Ascending aorta (tissue), 2 donors: Measurements from ENCODE around the gene TIMP3. TPM values are rescaled to one million over a fixed set of nuclear protein-coding genes. Genes with fewer than 3 reads are reported as not detected.

Experiments used
- DNase-seq, 2 donors: peaks; one replicate each; pipeline ENCODE4 v3.0.0-alpha.2; 2019; ENCODE audit warnings: low spot score in 2 of 2
- H3K27ac ChIP-seq, 2 donors: fragments of 200-600 bp; sonication (generic); one replicate each; pipeline ENCODE4 v1.5.1; 2016 to 2017; ENCODE audit warnings: mild to moderate bottlenecking in 1 of 2
- H3K27me3 ChIP-seq: fragments of 200-600 bp; sonication (generic); one replicate; pipeline ENCODE4 v1.5.1; 2017
- H3K36me3 ChIP-seq, 2 donors: fragments of 200-600 bp; sonication (generic); one replicate each; pipeline ENCODE4 v1.5.1; 2016
- H3K4me1 ChIP-seq, 2 donors: fragments of 200-600 bp; sonication (generic); one replicate each; pipeline ENCODE4 v1.5.1; 2016 to 2017; ENCODE audit warnings: mild to moderate bottlenecking in 1 of 2
- H3K4me3 ChIP-seq, 2 donors: fragments of 200-600 bp; sonication (generic); one replicate each; pipeline ENCODE4 v1.5.1; 2016 to 2017; ENCODE audit warnings: mild to moderate bottlenecking in 1 of 2
- H3K9me3 ChIP-seq, 2 donors: fragments of 200-600 bp; sonication (generic); one replicate each; pipeline ENCODE4 v1.5.1; 2016
- intact Hi-C: fragments of 100-400 bp; cut with DNase I; formaldehyde crosslinking; loops from one replicate; pipeline ENCODE4 v1.15.1; 2023
- total RNA-seq: library from RNA; depleted of rRNA; stranded (reverse); fragments of >200 nt; gene quantifications from one replicate; pipeline ENCODE4 v1.1.0, GENCODE V29; 2016
- TF ChIP-seq, protein P1 (sequence below), 3 experiments: fragments of 200-600 bp in 2 of 3; fragments of 450-650 bp in 1 of 3; sonication (generic) in 2 of 3; IDR thresholded peaks; one replicate each; pipeline ENCODE4 v1.5.1; 2016 to 2019; ENCODE audit warnings: antibody characterized with exemption in 3 of 3, mild to moderate bottlenecking in 1 of 3, moderate library complexity in 1 of 3

The TIMP3 gene
- total RNA-seq, 1 donor from 2014 or later, result 394 TPM

DNA sequence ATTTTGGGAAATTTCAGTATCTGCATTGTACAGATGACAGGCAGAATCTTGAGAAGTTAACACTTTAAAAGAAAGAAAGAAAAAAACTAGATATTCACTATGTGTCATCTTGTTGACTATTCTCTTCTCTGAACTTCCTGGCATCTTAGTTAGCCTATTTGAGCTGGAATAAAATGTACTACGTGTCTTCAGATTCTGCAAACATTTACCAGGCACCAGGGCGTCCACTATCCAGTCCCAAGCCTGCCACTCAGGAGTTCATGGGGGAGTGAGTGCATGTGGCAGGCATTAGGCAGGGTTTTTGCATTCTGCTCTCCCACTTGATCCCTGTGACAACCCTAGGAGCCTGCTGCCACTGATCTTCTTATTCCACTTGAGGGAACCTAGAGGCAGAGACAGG lies 25.0 kb downstream of the TIMP3 start:
- H3K9me3 ChIP-seq, result no peaks in the 10 kb centered on the region
- intact Hi-C loops, result no loop called here
- H3K4me3 ChIP-seq, result no peak overlapping the region
- H3K4me1 ChIP-seq, result peaks cover 0 to 16% of the 10 kb centered on the region in 2 donors
- H3K27me3 ChIP-seq, result no peaks in the 10 kb centered on the region
- DNase-seq, result no peak
- H3K36me3 ChIP-seq, result no peaks in the 10 kb centered on the region
- no peak overlapping the region for H3K27ac ChIP-seq
- TF ChIP-seq, protein P1, sequence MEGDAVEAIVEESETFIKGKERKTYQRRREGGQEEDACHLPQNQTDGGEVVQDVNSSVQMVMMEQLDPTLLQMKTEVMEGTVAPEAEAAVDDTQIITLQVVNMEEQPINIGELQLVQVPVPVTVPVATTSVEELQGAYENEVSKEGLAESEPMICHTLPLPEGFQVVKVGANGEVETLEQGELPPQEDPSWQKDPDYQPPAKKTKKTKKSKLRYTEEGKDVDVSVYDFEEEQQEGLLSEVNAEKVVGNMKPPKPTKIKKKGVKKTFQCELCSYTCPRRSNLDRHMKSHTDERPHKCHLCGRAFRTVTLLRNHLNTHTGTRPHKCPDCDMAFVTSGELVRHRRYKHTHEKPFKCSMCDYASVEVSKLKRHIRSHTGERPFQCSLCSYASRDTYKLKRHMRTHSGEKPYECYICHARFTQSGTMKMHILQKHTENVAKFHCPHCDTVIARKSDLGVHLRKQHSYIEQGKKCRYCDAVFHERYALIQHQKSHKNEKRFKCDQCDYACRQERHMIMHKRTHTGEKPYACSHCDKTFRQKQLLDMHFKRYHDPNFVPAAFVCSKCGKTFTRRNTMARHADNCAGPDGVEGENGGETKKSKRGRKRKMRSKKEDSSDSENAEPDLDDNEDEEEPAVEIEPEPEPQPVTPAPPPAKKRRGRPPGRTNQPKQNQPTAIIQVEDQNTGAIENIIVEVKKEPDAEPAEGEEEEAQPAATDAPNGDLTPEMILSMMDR (IDR thresholded peaks at IDR 0.05), result no peak

DNA sequence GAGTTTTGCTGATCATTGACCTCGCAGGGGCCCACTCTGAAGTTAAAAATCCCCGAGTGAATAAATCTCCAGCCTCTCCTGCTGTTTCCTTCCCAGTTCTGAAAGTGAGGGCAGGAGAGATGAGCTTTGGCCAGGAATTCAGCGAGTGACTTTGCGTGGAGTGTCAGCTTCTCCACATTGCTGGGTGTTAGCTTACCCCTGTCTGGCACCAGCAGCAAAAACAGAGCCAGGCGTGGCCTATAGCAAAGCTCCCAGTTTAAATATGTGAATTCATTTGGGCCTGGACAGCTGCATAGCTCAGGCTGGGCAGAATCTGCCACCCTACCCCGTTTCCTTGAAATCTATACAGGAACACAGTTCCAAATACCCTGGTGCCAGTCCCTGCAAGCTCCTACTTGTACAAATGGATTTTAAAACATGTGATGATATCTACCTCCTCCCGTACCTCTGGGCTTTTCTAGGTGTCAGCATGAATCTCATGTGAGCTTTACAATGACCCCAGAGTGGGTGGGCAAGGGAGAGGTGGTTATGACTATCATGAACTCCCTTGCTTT lies 25.6 kb downstream of the TIMP3 start:
- Histone ChIP-seq H3K36me3 (no peaks in the 10 kb centered on the region), H3K9me3 (no peaks in the 10 kb centered on the region), H3K27me3 (no peaks in the 10 kb centered on the region), H3K4me3 (no peak overlapping the region), H3K27ac (peak overlapping the region in 1 of 2 donors; percentile 15), H3K4me1 (peaks cover 0 to 21% of the 10 kb centered on the region in 2 donors)
- intact Hi-C loops, result no loop called here
- TF ChIP-seq, protein P1 (IDR thresholded peaks at IDR 0.05), result no peak
- DNase-seq, result no peak

DNA sequence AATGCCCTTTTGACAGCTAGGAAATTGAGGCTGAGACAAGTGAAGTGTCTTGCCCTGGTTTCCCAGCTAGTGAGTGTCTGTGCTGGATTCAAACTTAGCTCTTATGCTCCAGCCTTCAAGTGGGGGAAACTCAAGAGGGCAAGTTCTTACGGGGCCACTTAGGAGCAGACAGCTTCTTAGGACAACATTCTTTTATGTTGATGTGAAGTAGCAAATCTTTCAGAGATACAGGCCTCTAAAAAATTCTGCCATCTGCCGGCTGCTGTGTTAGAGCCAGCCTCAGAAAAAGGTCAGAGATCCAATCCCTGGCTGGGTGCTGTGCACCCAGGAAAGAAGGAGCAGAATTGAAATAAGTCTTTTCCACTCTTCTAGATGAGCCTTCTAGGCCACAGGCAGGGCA lies 26.6 kb downstream of the TIMP3 start:
- no peaks in the 10 kb centered on the region for H3K9me3 ChIP-seq
- TF ChIP-seq, protein P1 (IDR thresholded peaks at IDR 0.05), result peak in 1 of 3 experiments; percentile 8
- no peaks in the 10 kb centered on the region for H3K36me3 ChIP-seq
- peaks cover 0 to 22% of the 10 kb centered on the region in 2 donors for H3K4me1 ChIP-seq
- intact Hi-C loops, result no loop called here
- H3K4me3 ChIP-seq, result no peak overlapping the region
- no peak for DNase-seq
- peak overlapping the region; percentile 15 to 31 for H3K27ac ChIP-seq
- no peaks in the 10 kb centered on the region for H3K27me3 ChIP-seq

DNA sequence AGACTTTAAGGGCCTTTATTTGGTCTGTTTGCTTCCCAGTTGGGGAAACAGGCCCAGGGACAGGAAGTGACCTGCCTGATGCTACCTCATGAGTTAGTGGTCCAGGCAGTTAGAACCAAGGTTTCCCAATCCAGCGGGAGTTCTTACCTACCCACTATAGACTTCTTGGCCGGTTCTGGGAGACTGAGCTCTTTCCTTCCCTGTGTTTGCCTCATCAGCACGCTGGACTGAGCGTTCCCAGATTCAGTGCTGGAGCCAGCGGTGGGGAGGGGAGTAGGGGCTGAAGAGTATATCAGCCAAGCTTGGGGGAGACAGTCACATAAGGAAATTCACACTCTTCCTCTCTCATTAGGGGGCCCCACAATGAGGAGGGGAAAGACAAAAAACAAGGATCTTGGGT lies 27.1 kb downstream of the TIMP3 start:
- peak overlapping the region; percentile 15 to 31 for H3K27ac ChIP-seq
- TF ChIP-seq, protein P1 (IDR thresholded peaks at IDR 0.05), result no peak
- H3K27me3 ChIP-seq, result no peaks in the 10 kb centered on the region
- no peak overlapping the region for H3K4me3 ChIP-seq
- no peak for DNase-seq
- intact Hi-C loops, result no loop called here
- H3K4me1 ChIP-seq, result peaks cover 0 to 22% of the 10 kb centered on the region in 2 donors
- no peaks in the 10 kb centered on the region for H3K9me3 ChIP-seq
- H3K36me3 ChIP-seq, result no peaks in the 10 kb centered on the region

DNA sequence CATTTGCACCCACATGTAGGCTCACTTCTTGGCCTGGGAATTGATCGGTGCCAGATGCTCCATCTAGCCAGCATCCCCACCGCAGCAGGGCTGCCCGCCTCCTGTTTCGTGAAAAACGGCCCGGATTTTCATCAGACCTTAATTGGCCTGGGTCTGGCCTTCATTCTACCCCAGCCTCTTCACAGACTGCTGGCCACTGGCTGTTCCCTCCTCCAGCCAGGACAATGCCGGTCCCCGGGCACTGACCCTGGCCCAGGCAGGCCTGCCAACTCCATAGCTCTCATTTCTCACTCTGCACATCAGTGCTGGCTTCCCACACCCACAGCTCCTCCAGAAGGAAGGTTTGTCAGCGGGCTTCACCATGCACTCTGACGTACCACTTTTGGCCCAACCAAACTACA lies 27.9 kb downstream of the TIMP3 start:
- intact Hi-C loops, result no loop called here
- H3K36me3 ChIP-seq, result no peaks in the 10 kb centered on the region

More for the DNA sequence above, 27.9 kb downstream of the TIMP3 start:
- TF ChIP-seq, protein P1 (IDR thresholded peaks at IDR 0.05), result no peak
- no peak for DNase-seq
- H3K27ac ChIP-seq, result peak overlapping the region in 1 of 2 donors; percentile 12
- no peak overlapping the region for H3K4me3 ChIP-seq
- H3K4me1 ChIP-seq, result peaks cover 0 to 22% of the 10 kb centered on the region in 2 donors
- H3K9me3 ChIP-seq, result no peaks in the 10 kb centered on the region
- no peaks in the 10 kb centered on the region for H3K27me3 ChIP-seq
